ENCODE results near the gene GRK6.

GRK6 gene

DNA sequence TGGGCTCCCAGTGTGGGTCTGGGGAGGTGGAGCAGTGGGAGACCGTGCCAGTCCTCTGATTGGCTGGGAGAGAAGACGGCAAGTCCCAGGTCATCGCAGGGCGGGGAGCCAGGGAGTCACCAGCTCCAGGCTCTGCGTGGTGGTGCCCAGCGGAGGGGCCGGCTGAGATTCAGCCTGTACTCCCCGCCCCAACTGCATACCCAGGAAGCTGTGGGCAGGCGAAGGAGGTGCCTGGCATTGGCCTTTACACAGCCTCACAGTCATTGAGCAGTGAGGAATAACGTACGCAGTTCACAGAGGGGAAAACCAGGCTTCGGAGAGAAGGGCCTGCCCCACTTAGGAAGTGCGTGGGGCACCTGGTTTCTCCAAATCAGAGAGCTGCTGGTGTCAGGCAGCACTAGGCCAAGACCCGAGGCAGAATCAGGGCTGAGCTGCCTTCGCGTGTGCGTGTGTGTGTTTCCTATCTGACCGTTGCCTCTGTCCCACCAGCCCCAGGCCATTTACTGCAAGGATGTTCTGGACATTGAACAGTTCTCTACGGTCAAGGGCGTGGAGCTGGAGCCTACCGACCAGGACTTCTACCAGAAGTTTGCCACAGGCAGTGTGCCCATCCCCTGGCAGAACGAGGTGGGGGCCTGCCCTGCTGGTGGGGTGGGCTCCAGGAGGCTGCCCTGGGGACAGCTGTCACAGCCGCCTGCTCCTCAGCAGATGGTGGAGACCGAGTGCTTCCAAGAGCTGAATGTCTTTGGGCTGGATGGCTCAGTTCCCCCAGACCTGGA is 13.9 kb downstream of the GRK6 start:
- H3K9ac ChIP-seq (ENCODE audit: low read length), result no peak overlapping the region
- peaks cover 13% of the 10 kb centered on the region for H3K36me3 ChIP-seq (ENCODE audit: control insufficient read depth, insufficient read depth, low read length)
- H3K27ac ChIP-seq (ENCODE audit: low read depth, low read length), result no peak overlapping the region
- H3K27me3 ChIP-seq (ENCODE audit: control insufficient read depth, insufficient read depth, low read length), result no peaks in the 10 kb centered on the region
- no peaks in the 10 kb centered on the region for H3K4me1 ChIP-seq (ENCODE audit: control insufficient read depth, insufficient read depth, low read length)
- no peak overlapping the region for H3K4me3 ChIP-seq (ENCODE audit: low read length)

- H3K27me3 ChIP-seq (ENCODE audit: control insufficient read depth, insufficient read depth, low read length), result no peaks in the 10 kb centered on the region
- no peaks in the 10 kb centered on the region for H3K4me1 ChIP-seq (ENCODE audit: control insufficient read depth, insufficient read depth, low read length)
- H3K36me3 ChIP-seq (ENCODE audit: control insufficient read depth, insufficient read depth, low read length), result peaks cover 9% of the 10 kb centered on the region
- no peak overlapping the region for H3K27ac ChIP-seq (ENCODE audit: low read depth, low read length)
- H3K4me3 ChIP-seq (ENCODE audit: low read length), result no peak overlapping the region
- H3K9ac ChIP-seq (ENCODE audit: low read length), result no peak overlapping the region
These were observed 14.7 kb downstream of the GRK6 start for GRCh38 chr5:177440990-177441780.

GRCh38 chr5:177442066-177442826 is 15.8 kb downstream of the GRK6 start:
- no peak overlapping the region for H3K27ac ChIP-seq (ENCODE audit: low read depth, low read length)
- no peaks in the 10 kb centered on the region for H3K4me1 ChIP-seq (ENCODE audit: control insufficient read depth, insufficient read depth, low read length)
- H3K4me3 ChIP-seq (ENCODE audit: low read length), result no peak overlapping the region
- no peak overlapping the region for H3K9ac ChIP-seq (ENCODE audit: low read length)
- H3K27me3 ChIP-seq (ENCODE audit: control insufficient read depth, insufficient read depth, low read length), result no peaks in the 10 kb centered on the region
- H3K36me3 ChIP-seq (ENCODE audit: control insufficient read depth, insufficient read depth, low read length), result peaks cover 4% of the 10 kb centered on the region

GRCh38 chr5:177443144-177443983 is 16.9 kb downstream of the GRK6 start:
- Histone ChIP-seq H3K4me3 (ENCODE audit: low read length) (no peak overlapping the region), H3K27ac (ENCODE audit: low read depth, low read length) (no peak overlapping the region), H3K4me1 (ENCODE audit: control insufficient read depth, insufficient read depth, low read length) (no peaks in the 10 kb centered on the region), H3K9ac (ENCODE audit: low read length) (no peak overlapping the region), H3K27me3 (ENCODE audit: control insufficient read depth, insufficient read depth, low read length) (peaks cover 4% of the 10 kb centered on the region), H3K36me3 (ENCODE audit: control insufficient read depth, insufficient read depth, low read length) (peaks cover 4% of the 10 kb centered on the region)

DNA sequence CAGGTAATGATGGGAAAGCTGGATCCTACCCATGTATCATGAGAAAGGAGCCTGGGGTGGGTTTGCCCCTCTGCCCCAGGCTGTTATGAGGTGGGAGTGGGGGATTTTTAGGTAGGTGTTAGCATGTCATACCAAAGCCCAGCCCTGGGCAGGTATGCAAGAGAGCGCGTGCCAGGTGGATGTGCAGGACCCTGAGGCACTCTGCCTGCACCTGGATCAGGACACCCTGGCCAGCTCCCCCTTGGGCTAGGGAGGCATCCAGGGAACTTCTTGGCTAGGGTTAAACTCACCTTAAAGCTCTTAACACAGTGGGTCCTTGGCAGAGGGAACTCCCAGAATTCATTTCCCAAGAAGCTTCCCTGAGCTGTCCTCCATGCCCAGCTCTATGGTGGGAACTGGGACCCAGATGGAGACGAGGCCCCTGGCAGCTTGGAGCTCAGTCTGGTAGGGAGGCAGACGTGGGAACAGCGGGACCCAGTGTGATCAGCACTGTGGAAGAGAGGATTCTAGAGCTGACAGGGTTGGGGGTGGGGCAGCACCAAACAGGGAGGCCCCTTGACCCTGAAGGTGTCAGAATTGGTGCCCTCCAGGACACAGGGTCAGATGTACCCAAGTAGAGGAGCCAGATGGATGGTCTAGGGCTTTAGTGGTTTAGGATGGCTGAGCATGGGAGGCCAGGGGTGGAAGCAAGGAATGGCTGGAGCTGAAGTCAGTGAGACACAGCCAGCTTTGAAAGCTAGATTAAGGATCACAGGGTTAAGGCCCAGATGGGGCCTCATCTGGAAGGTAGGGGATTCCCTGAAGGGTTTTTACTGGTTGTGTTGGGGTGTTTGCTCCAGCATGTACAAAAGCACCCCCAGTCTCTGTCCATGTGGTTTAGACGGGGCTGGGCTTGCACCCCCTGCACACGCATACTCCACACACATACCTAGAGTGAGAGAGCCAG is 17.9 kb downstream of the GRK6 start:
- H3K4me3 ChIP-seq (ENCODE audit: low read length), result no peak overlapping the region
- no peaks in the 10 kb centered on the region for H3K4me1 ChIP-seq (ENCODE audit: control insufficient read depth, insufficient read depth, low read length)
- no peak overlapping the region for H3K9ac ChIP-seq (ENCODE audit: low read length)
- H3K27ac ChIP-seq (ENCODE audit: low read depth, low read length), result no peak overlapping the region
- H3K27me3 ChIP-seq (ENCODE audit: control insufficient read depth, insufficient read depth, low read length), result peaks cover 5% of the 10 kb centered on the region
- H3K36me3 ChIP-seq (ENCODE audit: control insufficient read depth, insufficient read depth, low read length), result peaks cover 2% of the 10 kb centered on the region

- Histone ChIP-seq H3K36me3 (ENCODE audit: control insufficient read depth, insufficient read depth, low read length) (no peaks in the 10 kb centered on the region), H3K4me3 (ENCODE audit: low read length) (no peak overlapping the region), H3K9ac (ENCODE audit: low read length) (no peak overlapping the region), H3K4me1 (ENCODE audit: control insufficient read depth, insufficient read depth, low read length) (no peaks in the 10 kb centered on the region), H3K27ac (ENCODE audit: low read depth, low read length) (no peak overlapping the region), H3K27me3 (ENCODE audit: control insufficient read depth, insufficient read depth, low read length) (peaks cover 8% of the 10 kb centered on the region)
These were observed 18.8 kb downstream of the GRK6 start for GRCh38 chr5:177445052-177445916.

- Histone ChIP-seq H3K36me3 (ENCODE audit: control insufficient read depth, insufficient read depth, low read length) (no peaks in the 10 kb centered on the region), H3K9ac (ENCODE audit: low read length) (no peak overlapping the region), H3K4me3 (ENCODE audit: low read length) (peak overlapping the region; percentile 50), H3K27ac (ENCODE audit: low read depth, low read length) (no peak overlapping the region), H3K4me1 (ENCODE audit: control insufficient read depth, insufficient read depth, low read length) (no peaks in the 10 kb centered on the region), H3K27me3 (ENCODE audit: control insufficient read depth, insufficient read depth, low read length) (peaks cover 8% of the 10 kb centered on the region)
These were observed 19.4 kb downstream of the GRK6 start for GRCh38 chr5:177445917-177446199.

GRCh38 chr5:177446200-177447065 is 20.0 kb downstream of the GRK6 start, which contains the start of gene PRR7:
Gene PRR7 (plus strand): TSS chr5:177446814. CDS start chr5:177455068, 8,254 bp downstream.
- no peaks in the 10 kb centered on the region for H3K36me3 ChIP-seq (ENCODE audit: control insufficient read depth, insufficient read depth, low read length)
- H3K27me3 ChIP-seq (ENCODE audit: control insufficient read depth, insufficient read depth, low read length), result peaks cover 11% of the 10 kb centered on the region
- H3K4me1 ChIP-seq (ENCODE audit: control insufficient read depth, insufficient read depth, low read length), result no peaks in the 10 kb centered on the region
- H3K4me3 ChIP-seq (ENCODE audit: low read length), result peak within 1 kb of the TSS; percentile 50
- H3K9ac ChIP-seq (ENCODE audit: low read length), result no peak within 1 kb of the TSS
- no peak within 1 kb of the TSS for H3K27ac ChIP-seq (ENCODE audit: low read depth, low read length)

GRCh38 chr5:177447066-177447610 is 20.7 kb downstream of the GRK6 start:
- H3K4me1 ChIP-seq (ENCODE audit: control insufficient read depth, insufficient read depth, low read length), result no peaks in the 10 kb centered on the region
- H3K27ac ChIP-seq (ENCODE audit: low read depth, low read length), result no peak overlapping the region
- H3K27me3 ChIP-seq (ENCODE audit: control insufficient read depth, insufficient read depth, low read length), result peaks cover 11% of the 10 kb centered on the region
- H3K9ac ChIP-seq (ENCODE audit: low read length), result no peak overlapping the region
- H3K36me3 ChIP-seq (ENCODE audit: control insufficient read depth, insufficient read depth, low read length), result no peaks in the 10 kb centered on the region
- peak overlapping the region; percentile 50 for H3K4me3 ChIP-seq (ENCODE audit: low read length)
